Neural crest cell (in vitro differentiated cells): Measurements from ENCODE around the gene LDLRAD3. TPM values are rescaled to one million over a fixed set of nuclear protein-coding genes. Genes with fewer than 3 reads are reported as not detected.
"Not testable (repeated sequence)": the region's sequence is repeated elsewhere in the genome, so short reads cannot be mapped to it uniquely, and the experiment has no call there.

ENCODE experiments used
- DNase-seq: peaks from one replicate; pipeline ENCODE4 v3.0.0; 2021; ENCODE audit warnings: low read depth, mixed read lengths, low spot score
- H3K27ac Mint-ChIP-seq: one replicate; pipeline ENCODE4 v1.8.0; 2021; ENCODE audit warnings: mild to moderate bottlenecking, mixed read lengths; ENCODE audit not compliant: unreplicated experiment
- H3K27me3 Mint-ChIP-seq: 2 replicates; pipeline ENCODE4 v1.8.0; 2021; ENCODE audit warnings: low read depth, mild to moderate bottlenecking, mixed read lengths
- H3K36me3 Mint-ChIP-seq: 2 replicates; pipeline ENCODE4 v1.8.0; 2021; ENCODE audit warnings: low read depth, mild to moderate bottlenecking, mixed read lengths
- H3K4me1 Mint-ChIP-seq: 2 replicates; pipeline ENCODE4 v1.8.0; 2021; ENCODE audit warnings: mixed read lengths
- H3K4me3 Mint-ChIP-seq: one replicate; pipeline ENCODE4 v1.8.0; 2021; ENCODE audit warnings: mild to moderate bottlenecking, mixed read lengths
- H3K9me3 Mint-ChIP-seq: 2 replicates; pipeline ENCODE4 v1.8.0; 2021; ENCODE audit warnings: mixed read lengths
- total RNA-seq: library from RNA; stranded (reverse); gene quantifications from 2 replicates; pipeline ENCODE4 v1.2.1, GENCODE V29; 2021
- TF ChIP-seq, protein P1 (sequence below): fragments of 200-600 bp; sonication (generic); conservative IDR thresholded peaks from 2 replicates; pipeline ENCODE4 v1.5.0; 2021; ENCODE audit warnings: antibody characterized with exemption, mild to moderate bottlenecking

LDLRAD3 gene
- total RNA-seq, 1 donor from 2014 or later = 30.1 TPM

DNA sequence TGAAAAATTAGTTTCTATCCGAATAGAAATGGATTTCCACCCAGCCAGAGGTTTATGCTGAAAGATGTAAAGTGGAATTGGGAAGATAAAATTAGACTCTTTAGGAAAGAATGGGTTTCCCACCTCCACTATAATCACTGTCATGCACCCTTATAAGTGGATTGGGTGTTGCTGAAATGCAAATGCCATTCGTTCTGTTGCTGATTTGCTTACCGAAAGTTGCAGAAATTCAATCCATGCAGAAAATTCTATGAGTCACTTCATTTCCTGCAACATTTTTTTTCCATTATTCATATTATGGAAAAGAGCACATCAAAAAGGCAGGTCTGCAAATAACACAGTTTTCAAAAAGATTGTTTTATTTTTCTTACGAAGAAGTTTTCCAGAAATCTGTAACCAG, 65.6 kb downstream of the LDLRAD3 start:
- TF ChIP-seq, protein P1, sequence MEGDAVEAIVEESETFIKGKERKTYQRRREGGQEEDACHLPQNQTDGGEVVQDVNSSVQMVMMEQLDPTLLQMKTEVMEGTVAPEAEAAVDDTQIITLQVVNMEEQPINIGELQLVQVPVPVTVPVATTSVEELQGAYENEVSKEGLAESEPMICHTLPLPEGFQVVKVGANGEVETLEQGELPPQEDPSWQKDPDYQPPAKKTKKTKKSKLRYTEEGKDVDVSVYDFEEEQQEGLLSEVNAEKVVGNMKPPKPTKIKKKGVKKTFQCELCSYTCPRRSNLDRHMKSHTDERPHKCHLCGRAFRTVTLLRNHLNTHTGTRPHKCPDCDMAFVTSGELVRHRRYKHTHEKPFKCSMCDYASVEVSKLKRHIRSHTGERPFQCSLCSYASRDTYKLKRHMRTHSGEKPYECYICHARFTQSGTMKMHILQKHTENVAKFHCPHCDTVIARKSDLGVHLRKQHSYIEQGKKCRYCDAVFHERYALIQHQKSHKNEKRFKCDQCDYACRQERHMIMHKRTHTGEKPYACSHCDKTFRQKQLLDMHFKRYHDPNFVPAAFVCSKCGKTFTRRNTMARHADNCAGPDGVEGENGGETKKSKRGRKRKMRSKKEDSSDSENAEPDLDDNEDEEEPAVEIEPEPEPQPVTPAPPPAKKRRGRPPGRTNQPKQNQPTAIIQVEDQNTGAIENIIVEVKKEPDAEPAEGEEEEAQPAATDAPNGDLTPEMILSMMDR = no peak
- Mint-ChIP-seq H3K36me3 (peaks cover 16% of the 10 kb centered on the region), H3K27me3 (no peaks in the 10 kb centered on the region), H3K27ac (no peak overlapping the region), H3K4me1 (peaks cover 42% of the 10 kb centered on the region), H3K4me3 (no peak overlapping the region), H3K9me3 (peaks cover 5% of the 10 kb centered on the region)
- DNase-seq = no peak

- H3K27ac Mint-ChIP-seq = no peak overlapping the region
- H3K4me1 Mint-ChIP-seq = peaks cover 42% of the 10 kb centered on the region
- TF ChIP-seq, protein P1 = no peak
- H3K27me3 Mint-ChIP-seq = no peaks in the 10 kb centered on the region
- DNase-seq = no peak
- peaks cover 12% of the 10 kb centered on the region for H3K36me3 Mint-ChIP-seq
- no peak overlapping the region for H3K4me3 Mint-ChIP-seq
- peaks cover 5% of the 10 kb centered on the region for H3K9me3 Mint-ChIP-seq
Measured at GRCh38 chr11:36010010-36010740, 66.3 kb downstream of the LDLRAD3 start.

DNA sequence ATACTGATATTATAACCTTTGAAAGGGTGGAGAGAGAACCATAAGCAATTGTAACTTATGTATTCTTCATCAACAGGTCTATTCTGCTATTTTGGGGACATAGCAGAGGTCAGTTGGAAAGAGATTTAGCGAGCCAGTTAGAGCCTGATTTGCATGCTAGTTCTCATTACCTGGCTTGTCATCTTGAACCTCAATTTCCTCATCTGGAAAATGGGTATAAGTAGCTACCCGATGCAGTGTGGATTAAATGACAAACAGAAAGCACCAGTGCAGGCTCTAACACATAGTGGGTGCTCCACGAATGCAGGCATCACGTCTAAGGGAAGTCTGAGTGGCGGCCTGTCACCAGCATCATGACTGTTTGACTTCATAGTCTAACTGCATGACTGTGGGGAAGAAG, 67.7 kb downstream of the LDLRAD3 start:
- H3K27me3 Mint-ChIP-seq = no peaks in the 10 kb centered on the region
- no peak overlapping the region for H3K27ac Mint-ChIP-seq
- TF ChIP-seq, protein P1 = no peak
- H3K9me3 Mint-ChIP-seq = no peaks in the 10 kb centered on the region
- peaks cover 3% of the 10 kb centered on the region for H3K36me3 Mint-ChIP-seq
- no peak overlapping the region for H3K4me3 Mint-ChIP-seq
- no peak for DNase-seq
- H3K4me1 Mint-ChIP-seq = peaks cover 47% of the 10 kb centered on the region

GRCh38 chr11:36012455-36012854, 68.6 kb downstream of the LDLRAD3 start:
- DNase-seq = no peak
- peaks cover 43% of the 10 kb centered on the region for H3K4me1 Mint-ChIP-seq
- H3K36me3 Mint-ChIP-seq = peaks cover 3% of the 10 kb centered on the region
- no peak overlapping the region for H3K4me3 Mint-ChIP-seq
- H3K27me3 Mint-ChIP-seq = no peaks in the 10 kb centered on the region
- TF ChIP-seq, protein P1 = no peak
- no peaks in the 10 kb centered on the region for H3K9me3 Mint-ChIP-seq
- H3K27ac Mint-ChIP-seq = no peak overlapping the region

DNA sequence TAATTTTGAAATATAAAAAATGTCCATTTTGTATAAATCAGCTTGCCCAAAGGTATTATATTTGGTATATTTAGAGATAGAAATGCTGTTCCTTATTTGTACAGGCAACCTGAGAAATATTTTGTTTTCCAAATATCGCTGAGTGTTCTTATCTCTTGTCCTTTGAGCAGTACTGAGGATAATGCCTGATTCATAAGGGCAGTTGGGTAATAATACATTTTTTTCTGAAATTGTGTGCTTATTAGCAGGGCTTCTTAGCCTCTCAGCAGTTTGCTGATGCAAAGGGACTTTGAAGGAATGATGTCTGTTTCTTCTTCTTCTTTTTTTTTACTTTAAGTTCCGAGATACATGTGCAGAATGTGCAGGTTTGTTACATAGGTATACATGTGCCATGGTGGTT, 69.1 kb downstream of the LDLRAD3 start:
- Mint-ChIP-seq H3K4me3 (no peak overlapping the region), H3K4me1 (peaks cover 39% of the 10 kb centered on the region), H3K36me3 (peaks cover 3% of the 10 kb centered on the region), H3K9me3 (no peaks in the 10 kb centered on the region), H3K27ac (no peak overlapping the region), H3K27me3 (no peaks in the 10 kb centered on the region)
- no peak for DNase-seq
- TF ChIP-seq, protein P1 = no peak

DNA sequence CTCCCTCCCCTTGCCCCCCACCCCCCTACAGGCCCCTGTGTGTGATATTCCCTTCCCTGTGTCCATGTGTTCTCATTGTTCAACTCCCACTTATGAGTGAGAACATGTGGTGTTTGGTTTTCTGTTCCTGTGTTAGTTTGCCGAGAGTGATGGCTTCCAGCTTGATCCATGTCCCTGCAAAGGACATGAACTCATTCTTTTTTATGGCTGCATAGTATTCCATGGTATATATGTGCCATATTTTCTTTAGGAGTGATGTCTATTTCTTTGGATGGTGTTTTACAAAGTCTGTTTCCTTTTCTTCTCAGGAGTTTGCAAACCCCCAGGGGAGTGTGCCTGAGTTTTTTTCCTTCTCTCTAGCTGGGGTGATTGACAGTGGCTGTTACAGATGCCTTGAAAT, 69.6 kb downstream of the LDLRAD3 start:
- H3K27me3 Mint-ChIP-seq, H3K27ac Mint-ChIP-seq, H3K9me3 Mint-ChIP-seq, H3K4me3 Mint-ChIP-seq, H3K36me3 Mint-ChIP-seq, DNase-seq: not testable (repeated sequence)
- peaks cover 34% of the 10 kb centered on the region for H3K4me1 Mint-ChIP-seq
